ENCODE data around the gene NFATC3.
A peak's percentile ranks its signal among the peaks of the same experiment; 100 is the strongest.

Gene NFATC3

DNA sequence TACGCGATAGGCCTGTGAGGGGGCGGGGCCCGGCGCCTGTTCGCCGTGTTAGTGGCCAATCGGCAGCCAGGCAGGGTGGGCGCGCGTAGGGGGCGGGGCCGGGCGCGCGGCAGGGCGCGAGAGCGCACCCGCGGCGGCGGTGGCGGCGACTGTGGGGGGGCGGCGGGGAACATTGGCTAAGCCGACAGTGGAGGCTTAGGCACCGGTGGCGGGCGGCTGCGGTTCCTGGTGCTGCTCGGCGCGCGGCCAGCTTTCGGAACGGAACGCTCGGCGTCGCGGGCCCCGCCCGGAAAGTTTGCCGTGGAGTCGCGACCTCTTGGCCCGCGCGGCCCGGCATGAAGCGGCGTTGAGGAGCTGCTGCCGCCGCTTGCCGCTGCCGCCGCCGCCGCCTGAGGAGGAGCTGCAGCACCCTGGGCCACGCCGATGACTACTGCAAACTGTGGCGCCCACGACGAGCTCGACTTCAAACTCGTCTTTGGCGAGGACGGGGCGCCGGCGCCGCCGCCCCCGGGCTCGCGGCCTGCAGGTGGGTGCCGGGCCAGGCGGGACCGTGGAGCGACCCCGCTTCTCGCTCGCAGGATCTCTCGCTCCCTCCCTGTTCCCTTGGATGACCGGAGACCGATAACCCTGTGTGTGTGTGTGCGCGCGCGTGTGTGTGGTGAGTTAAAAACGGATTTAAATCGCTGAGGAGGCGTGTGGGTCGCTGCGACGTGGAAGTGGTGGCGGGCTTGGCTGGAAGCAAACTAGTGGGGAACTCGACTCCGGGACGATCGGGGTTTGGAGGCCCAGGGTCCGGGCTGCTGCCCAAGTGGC, at the start of gene NFATC3:
NFATC3 (plus strand) TSS at position 112 of the 813 bp plus-strand sequence; CDS start at position 424, 312 bp downstream.
- peak; percentile 89 for DNase-seq

GRCh38 chr16:68037841-68038597, 47.2 kb upstream of the NFATC3 start:
- no peak for DNase-seq

GRCh38 chr16:68040506-68041288, 44.5 kb upstream of the NFATC3 start:
- peak; percentile 14 for DNase-seq

- no peak for DNase-seq
Measured at GRCh38 chr16:68041783-68042182, 43.4 kb upstream of the NFATC3 start.

GRCh38 chr16:68046106-68046505, 39.1 kb upstream of the NFATC3 start:
- no peak for DNase-seq

DNA sequence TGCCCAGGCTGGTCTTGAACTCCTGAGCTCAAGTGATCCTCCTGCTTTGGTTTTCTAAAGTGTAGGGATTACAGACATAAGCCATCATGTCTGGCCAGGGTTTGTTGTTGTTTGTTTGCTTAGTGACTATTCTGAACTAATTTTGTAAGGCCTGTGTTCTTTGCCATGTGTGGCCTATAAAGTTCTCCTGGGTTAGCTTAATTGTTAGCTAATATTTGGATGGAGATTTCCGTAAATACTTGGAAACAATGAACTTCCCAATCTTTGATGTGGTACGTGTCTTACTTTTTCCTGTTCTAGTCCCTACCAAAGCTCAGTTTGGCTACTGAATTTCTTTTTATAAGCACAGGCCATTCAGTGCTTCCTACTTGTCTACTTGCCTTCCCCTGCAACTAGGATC, 37.2 kb upstream of the NFATC3 start:
- no peak for DNase-seq

DNA sequence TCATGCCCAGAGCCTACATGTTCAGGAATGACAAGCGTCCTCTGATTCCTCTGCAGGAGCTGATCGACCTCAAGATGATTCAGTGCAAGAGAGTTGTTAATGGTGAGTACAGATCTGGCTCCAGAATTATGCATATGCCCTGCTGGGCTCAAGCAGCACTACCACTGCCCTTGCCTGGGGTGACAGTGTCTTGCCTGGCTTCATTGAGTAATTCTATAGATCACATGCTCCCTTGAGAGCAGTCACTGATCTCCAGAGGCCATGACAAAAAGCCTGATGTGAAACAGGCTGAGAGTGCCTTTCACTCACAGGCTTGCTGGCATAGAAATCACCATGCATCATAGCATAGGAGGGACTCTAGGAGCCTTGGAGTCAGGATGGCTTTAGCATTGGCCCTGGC, 35.7 kb upstream of the NFATC3 start:
- no peak for DNase-seq

DNA sequence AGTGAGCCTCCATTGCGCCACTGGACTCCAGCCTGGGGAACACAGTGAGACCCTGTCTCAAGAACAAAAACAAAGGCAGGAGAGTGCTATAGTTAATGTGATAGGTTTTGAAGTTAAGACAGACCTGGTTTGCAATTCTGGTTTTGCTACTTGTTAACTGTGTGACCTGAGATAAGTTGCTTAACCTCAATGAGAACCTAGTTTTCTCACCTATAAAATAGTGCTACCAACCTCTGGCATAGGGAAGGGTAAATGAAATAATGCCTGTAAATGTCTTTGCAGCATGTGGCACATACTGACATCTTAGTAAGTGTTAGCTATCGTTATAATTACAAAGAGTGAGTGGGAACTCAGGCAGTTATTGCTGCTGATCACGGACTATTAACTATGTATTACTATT, 29.8 kb upstream of the NFATC3 start:
- no peak for DNase-seq

DNA sequence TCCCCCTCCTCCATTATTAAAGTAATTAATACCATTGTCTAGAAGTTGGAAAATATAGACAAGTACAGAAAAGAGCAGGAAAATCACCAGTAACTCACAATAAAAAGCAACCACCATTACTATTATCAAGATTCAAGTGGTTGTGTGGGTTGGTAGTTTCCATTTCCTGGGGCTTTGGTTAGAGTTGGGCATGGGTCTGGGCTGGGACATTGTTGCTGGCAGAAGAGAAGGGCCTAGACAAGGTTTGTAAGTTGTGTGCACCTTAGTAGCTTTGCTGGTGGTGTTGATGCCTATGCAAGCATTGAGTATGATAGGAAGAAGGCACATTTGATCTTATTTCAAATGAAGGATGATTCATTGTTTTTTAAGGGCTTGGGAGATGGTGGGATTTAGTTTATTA, 25.4 kb upstream of the NFATC3 start:
- no peak for DNase-seq

DNA sequence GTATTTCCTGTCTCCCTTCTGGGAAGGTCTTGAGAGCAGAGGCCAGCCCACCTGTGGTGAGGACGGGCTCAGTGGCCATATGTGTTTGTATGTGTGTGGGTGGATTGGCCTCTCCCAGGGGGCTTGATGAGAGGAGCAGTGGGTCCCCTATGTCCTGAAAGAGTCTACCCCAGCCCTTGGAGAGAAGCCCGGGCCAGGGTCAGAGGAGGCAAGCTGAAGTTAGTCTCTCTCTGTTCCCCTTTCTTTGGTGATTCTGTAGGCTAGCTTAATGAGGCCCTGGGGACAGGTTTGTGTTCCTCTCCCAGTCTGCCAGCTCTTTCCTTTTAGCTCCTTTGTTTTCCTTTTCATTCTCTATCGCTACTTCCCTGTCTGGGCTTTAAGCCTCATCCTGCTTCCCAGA, 23.8 kb upstream of the NFATC3 start:
- DNase-seq = no peak

DNA sequence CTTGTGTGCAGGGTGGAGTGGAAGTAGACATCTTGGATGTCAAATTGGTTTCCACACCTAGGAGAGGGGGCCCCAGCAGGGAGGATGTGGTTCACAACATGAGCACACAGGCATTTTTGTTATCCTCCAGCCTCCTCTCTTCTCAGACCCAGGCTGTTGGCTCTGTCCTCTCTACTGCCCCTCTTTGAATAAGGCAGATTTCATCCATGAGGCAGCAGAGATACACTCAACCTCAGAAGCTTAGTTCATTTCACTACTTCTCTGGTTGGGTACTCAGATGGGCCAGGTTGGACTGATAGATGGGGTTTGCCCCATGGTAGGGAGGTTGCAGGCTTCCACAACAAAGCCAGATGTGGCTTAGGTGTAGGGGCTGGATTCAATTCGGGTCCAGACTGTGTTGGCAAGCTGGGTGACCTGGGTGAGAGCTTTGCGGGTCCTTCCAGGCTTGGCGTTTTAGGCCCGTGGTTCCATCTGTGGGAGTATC, 22.2 kb upstream of the NFATC3 start:
- DNase-seq = no peak

- peak; percentile 45 for DNase-seq
Measured at GRCh38 chr16:68064791-68065365, 20.3 kb upstream of the NFATC3 start.

DNA sequence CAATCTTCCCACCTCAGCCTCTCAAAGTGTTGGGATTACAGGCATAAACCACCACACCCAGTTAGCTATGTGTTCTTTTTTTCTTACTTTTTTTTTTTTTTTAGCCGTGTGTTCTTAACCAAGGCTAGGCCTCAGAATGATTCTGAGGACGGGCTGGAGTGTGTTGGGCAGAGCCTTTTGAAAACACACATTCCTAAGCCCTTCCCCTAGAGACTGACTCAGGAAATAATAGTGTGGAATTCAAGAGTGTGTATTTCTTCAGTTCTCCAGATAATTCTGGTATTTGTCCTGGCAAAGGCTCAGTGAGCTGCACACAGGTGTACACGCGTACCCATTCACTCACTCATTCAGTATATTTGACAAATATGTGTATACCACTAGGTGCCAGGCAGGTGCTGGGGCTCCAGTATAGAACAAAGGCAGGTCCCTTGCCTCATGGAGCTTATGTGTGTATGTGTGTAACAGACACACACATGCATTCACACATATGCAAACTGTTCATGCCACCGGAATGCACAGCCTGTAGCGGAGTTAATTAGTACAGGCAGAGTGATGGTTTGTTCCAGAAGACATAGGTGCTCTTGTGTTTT, 19.4 kb upstream of the NFATC3 start:
- DNase-seq = no peak

DNA sequence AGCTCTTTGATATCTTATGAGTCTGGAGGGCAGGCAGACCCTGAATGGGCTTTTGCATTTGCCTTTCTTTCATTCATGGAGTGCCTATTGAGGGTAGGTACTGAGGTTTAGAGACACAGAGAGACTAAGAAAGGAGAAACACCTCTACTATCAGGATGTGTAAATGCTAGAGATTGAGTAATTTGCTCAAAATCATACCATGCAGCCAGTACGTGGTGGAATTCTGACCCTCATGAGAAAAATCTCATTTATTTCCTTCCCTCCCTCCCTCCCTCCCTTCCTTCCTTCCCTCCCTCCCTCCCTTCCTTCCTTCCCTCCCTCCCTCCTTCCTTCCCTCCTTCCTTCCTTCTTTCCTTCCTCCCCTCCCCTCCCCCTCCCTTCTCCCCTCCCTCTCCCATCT, 18.4 kb upstream of the NFATC3 start:
- no peak for DNase-seq

DNA sequence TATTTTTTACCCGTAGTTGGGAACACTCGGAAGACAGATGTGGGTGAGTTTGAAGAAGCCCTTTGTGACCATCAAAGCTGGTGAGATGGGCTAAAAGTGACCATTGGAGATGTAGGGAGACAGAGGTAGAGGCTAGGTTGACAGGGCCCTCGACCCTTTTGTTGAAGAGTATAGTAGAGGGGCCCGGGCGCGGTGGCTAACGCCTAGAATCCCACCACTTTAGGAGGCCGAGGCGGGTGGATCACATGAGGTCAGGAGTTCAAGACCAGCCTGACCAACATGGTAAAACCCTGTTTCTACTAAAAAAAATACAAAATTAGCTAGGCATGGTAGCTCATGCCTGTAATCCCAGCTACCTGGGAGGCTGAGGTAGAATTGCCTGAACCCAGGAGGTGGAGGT, 16.2 kb upstream of the NFATC3 start:
- DNase-seq = no peak

DNA sequence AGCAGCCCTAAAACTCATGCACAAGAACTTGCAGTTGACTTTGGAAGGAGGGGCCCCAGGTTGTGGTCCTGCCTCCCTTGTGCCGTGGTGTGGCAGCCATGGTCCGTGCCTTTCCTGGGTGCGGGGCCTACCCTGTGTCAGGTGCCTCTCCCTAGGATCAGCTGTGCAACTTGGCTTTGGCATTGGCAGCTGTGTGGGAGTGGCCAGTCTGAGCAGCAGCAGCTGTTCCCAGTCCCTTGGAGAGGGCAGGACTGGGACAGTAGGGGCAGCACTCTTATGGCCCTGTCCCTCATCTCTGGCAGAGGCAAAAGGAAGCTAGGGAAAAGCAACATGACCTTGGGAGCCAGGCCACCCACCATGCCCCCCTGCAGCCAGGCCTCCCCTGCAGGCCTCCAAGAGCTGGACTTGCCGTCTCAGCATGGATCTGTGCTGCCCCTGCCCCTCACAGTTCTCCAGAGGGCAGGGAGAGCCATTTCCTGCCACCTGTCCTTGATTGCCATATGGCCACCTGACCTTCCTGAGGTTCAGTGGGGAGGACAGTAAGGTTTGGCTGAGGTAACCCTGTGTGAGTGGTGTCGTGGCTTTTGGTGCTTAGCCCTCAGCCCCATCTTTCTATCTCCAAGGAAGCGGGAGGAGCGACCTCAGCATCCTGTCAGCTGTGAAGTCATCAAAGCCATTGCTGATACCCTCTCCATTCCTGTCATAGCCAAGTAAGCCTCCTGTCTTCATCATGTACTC, 15.5 kb upstream of the NFATC3 start:
- no peak for DNase-seq

DNA sequence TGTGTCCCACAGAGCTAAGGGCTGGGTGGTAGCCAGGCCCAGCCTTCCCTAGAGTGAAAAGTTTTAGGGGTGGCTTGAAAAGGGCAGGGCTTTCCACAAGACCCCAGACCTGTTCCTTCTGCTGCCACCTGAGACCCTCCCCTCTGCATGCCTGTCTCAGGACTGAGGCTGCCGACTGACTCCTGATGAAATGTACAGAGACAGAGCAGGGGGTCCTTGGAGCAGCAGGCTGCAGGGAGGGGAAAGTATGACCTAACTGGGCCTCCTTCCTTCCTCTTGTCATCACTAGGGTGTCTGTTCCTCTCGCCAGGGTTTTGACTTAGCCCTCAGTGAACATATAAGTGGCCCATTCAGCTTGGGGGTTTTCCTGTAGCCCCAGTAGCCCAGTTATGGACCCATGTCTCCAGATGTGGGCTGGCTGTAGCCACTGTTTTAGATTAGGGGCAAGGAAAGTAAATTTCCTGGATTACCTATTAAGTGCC, 14.9 kb upstream of the NFATC3 start:
- no peak for DNase-seq

DNA sequence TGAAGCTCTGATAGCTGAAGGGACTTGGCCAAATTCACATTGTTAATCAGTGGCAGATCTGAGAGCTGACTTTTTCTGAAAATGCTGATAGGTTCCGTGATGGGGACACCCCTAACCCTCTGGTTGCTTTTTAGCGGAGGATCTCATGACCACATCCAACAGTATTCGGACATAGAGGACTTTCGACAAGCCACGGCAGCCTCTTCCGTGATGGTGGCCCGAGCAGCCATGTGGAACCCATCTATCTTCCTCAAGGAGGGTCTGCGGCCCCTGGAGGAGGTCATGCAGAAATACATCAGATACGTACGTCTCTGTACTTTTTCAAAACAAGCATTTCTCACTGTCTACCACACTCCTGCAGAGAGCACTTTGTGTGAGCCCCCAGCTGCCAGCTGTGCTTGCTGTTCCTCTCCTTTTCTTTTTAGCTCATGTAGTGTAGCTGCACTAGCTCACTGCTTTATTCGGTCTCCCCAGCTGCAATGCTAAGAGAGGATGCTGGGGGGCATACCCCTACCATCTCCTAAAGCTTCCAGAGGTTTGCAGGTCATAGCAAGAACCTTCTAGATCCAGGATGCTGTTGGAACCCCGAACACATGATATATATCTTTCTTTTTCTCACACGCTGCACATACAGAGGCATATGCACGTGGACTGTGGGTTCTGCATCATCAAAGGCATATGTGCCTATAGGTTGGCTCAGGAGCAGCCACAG, 14.2 kb upstream of the NFATC3 start:
- no peak for DNase-seq

DNA sequence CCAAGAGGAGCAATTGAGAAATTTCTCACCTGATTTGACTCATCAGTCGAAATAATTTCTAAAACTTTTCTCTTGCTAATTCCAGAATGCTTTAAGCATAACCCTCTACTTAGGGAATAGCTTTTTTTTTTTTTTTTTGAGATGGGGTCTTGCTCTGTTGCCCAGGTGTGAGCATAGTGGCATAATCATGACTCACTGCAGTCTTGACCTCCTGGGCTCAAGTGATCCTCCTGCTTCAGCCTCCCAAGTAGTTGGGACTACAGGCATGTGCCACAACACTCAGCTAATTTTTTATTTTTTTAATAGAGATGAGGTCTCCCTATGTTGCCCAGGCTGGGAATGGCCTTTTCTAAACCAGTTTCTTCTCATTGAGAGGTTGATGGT, 13.7 kb upstream of the NFATC3 start:
- no peak for DNase-seq

- no peak for DNase-seq
Measured at GRCh38 chr16:68072038-68072695, 13.0 kb upstream of the NFATC3 start.

All from T1000 (cell line).